HG03139 (cell line): ENCODE results near the gene TMEM100.

Source experiments
- ATAC-seq: cut with Tn5 transposase; IDR thresholded peaks from one replicate; pipeline ENCODE4 v1.9.1; 2021; ENCODE audit not compliant: unreplicated experiment

TMEM100 gene, protein sequence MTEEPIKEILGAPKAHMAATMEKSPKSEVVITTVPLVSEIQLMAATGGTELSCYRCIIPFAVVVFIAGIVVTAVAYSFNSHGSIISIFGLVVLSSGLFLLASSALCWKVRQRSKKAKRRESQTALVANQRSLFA

DNA sequence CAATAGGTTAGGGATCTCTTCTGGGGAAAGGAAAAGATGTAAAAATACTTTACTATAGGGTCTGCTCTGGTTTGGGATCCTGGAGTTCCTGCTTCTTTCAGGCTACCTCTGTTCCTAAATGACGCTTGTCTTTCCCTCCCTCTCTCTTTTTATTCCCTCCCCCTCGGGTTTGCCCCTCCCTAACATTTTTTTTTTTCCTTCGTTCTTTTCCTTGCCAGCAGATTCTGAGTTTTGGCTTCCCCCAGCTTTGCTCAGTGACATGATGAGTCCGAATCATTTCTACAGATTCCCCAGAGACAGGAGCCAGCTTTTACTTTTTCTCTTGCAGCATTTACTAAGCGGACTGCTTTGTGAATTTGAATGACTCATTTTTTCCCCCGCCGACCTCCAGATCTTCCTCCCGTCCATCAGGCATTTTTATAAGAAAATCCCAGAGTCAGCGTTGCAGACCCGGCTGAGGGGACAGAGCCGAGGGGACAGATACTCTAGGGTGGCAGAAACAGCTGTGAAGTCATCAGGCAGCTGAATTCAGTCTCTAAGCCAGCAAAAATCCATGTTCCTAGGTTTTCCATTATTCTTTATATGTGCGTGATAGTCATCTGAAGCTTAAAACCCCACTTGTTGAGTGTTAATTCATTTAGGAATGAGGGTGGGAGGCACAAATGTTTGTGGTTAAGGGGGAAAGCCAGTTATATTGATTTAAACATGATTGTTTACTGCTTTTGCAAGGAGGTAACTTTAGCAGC, at the start of gene TMEM100:
TSS of gene TMEM100 (minus strand) at position 123 of the 746 bp plus-strand sequence. CDS start 1,794 bp downstream, outside the sequence.
- no peak for ATAC-seq

DNA sequence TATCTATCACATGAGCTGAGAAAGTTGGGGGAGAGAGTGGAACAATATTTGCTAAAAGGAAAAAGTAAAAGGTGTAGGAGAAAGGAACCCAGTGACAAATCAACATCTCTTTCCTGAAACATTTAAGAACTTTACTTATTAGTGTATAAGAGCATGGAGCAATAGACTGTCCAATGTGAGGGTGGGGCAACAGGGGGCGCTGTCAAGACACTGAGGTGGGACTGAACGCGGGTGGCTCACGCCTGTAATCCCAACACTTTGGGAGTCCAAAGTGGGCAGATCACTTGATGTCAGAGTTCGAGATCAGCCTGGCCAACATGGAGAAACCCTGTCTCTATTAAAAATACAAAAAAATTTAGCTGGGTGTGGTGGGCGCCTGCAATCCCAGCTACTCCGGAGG, 49.4 kb upstream of the TMEM100 start:
- ATAC-seq: no peak

DNA sequence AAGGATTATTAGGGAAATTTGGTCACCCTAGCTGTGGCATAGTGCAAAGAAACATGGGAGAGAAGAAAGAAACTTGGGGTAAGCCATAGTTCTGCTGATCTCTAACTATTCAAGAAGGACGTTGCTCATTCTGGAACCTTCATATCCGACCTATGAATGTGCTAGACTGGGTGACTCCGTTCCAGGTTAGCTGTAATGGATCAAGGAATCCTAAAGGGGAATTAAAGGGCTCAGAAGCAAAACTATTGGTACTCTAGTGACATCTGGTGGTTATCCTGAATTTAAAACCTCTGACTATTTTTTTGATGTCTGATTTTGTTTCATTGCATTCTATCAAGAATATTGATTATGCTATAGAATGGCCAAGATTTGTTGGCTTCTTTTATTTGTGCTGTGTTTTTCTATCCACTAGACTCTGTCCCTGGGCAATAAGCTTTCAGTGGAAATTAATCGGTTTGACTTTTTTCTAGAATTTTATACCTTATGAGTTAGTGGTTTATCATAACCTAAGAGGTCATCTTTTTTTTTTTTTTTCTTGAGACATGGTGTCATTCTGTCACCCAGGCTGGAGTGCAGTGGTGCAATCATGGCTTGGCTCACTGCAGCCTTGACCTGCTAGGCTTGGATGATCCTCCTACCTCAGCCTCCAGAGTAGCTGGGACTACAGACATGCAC, 47.7 kb upstream of the TMEM100 start:
- ATAC-seq: no peak

DNA sequence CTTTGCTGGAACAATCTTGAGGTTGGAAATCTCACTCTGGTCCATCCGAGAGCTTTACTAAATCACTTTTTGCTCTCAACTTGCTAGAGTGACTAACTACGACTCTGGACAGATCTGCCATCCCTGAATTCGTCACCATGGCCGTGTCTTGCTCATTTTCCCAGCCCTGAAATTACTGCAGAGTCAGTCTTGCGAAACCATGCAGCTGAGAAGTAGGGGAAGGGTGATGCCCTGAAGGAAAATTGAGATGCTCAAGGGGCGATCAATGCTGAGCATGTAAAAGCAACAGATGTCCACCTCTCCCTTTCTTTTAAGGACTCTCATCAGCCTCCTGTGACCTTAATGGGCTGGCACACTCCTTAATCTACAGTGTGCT, 46.9 kb upstream of the TMEM100 start:
- ATAC-seq: no peak

DNA sequence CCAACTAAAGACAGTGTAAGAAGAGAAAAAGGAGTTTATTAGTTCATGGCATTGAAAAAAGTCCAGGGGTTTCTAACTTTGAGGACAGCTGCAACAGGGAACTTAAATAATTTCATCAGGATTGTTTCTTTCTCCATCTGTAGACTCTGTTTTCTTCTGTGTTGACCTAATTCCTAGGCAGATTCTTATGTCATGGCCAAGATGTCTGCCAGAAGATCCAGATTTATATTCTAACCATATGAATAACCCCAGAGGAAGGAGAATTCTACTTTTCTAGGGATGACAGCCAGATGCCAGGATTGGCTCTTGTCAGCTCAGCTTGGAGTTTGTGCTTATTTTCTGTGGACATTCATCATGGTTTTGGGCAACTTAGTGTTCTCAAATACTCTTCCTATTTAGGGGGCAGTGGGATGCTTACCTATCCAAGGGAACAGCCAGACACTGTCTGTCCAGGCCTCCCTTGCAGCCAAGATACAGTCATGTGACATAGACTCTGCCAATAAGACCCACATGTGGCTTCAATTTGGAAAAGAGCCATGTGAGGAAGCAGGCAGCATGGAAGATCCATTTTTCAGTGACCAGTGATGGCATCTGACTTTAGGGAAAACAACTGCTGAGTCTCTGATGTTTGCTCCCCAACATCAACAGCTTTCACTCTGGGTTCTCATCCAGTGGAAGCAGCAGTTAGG, 46.4 kb upstream of the TMEM100 start:
- ATAC-seq: no peak

DNA sequence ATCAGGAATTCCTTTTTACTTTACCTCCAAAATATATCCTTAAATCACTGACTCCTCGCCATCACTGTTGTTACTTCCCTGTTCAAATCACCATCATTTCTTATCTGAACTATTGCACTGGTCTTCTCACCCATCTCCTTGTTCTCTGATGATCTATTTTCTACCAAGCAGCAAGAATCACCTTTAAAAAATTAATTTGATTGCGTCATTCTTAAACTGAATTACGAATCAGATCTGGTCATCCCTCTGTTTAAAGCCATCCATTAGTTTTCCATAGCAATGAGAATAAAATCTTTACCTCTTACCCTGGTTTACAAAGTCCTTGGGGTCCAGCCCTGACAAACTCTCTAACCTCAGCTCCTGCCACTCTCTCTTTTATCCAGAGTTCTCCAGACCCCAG, 42.8 kb upstream of the TMEM100 start:
- no peak for ATAC-seq

DNA sequence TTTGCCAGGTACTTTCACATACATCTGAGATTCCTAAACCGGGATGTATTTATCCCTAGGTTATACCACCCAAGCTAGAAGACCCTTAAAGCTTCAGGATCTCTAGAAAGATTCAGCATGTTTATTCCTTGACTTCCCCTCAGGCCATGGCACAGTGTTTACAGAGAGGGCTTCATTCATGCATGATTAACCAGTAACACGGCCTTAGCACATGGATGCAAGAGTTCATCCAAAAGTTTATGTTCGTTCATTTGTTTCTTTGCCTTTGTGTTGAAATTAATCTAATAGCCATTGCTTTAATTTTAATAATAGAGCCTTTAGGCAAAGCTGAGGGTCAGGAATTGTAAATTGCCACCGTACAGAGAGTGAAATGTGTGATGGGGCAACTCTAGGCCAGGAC, 41.9 kb upstream of the TMEM100 start:
- no peak for ATAC-seq

DNA sequence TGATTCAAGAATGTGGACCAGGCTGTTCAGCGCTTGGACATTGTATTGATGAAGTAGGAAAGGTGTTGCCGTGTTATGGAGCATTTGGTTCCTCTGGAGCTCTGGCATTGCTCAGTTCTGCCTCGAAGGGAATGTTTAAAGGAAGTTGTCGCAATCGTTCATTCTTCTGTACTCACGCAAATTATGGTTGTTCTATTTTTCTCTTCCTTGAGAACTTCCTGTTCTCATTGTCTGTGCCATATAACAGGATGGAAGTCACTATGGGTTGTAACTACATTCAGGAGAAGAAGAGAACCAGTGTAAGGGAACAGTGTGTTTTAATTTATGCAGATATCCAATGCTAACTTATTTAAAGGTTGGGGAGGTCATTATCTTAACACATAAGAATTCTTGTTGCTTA, 41.2 kb upstream of the TMEM100 start:
- no peak for ATAC-seq

DNA sequence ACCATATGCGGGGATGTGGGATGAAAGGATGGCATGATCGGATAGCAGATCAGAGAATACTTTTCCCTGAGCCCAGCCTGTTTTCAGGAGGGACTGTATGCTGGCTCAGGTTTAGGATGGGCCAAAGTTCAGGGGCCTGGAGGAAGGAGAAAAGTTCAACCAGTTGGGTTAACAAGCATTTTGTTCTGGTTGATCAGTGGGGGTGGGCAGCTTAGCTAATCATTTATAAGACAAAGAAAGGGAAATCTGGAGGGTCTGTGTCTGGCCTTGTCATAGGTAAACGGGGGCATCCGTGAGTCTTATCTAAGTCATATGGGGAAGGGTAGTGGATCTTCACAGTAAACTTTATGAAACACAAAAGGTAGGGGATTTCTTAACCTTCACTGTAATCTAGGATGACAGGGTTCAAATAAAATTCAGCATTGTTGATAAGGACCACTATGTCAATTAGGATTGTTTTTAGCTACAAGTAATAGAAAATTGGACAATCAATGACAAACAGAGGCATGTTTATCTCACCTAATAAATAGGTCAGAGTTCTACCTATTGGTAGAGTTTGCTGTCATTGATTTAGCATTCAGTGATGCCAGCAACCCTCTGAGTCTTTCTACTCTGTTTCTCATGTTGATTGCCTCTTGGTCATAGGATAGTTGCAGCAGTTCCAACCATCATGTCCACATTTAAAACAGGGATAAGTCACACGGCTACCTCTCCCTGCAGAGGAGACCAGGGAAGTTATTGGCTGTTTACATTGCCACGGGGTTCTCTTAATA, 39.6 kb upstream of the TMEM100 start:
- no peak for ATAC-seq

DNA sequence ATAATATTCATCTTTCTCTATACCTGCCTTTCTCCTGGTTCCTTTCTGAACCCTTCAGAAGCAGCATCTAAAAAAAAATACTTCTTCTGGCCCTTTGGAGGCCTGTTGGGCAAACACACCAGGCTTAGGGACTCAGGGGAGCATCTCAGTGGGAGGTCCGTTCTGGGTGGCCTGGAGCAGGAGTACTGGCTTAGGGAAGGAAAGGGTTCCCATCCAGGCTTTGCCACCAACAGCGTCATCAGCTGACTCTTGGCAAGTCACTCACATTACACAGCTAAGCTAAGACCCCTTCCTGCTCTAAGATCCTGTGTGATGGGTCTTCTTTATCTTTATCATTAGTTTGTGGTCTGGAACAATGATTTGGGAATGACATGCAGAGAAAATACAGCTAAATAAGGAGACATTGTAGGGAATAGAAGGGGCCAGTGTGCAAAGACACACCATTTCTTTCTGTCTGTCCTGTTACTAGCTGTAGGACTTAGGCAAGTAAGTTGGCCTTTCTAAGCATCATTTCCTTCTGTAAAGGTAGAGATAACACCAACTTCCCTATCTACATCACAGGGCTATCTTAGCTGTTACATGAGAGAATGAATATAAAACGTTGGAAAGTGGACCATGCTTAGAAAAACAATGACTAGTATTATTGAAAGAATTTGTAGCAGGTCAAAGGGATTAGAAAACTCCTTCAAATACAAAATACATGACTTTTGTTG, 38.1 kb upstream of the TMEM100 start:
- no peak for ATAC-seq

DNA sequence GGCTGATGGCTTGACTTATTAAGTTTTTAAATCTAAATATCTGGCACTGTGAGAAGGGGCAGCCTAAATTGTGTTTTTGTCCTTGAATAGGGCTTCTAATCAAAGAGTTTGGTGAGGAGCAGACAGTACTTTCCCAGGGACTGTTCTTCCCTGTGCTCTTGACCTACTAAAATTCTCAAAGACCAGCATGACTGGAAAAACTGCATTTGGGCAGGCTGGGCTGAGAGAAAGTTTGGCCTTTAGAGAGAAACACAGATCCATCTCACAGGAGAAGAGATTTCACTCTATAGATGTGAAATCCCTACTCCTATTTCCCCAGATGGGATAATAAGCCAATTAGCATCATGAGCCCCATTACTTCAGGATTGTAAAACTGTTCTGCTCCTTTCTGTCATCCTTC, 35.5 kb upstream of the TMEM100 start:
- ATAC-seq: no peak

DNA sequence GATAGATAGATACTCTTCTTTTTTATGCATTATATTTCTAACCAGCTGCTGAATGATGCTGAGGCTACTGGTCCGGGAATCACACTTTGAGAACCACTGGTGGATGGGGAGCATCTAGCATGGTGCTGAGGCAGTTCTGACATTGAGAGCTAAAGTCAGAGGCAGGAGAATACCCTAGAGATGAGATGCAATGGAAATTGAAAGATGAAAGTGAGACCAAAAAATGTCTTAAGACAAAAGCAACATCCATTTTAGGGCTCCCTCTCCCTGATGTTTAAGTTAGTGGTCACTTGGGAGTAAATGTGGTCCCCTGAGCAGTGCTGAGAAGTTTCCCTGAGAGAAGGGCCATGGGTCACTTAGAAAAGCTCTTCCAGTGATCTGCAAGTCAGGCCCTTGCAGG, 35.0 kb upstream of the TMEM100 start:
- peak; percentile 49 for ATAC-seq

DNA sequence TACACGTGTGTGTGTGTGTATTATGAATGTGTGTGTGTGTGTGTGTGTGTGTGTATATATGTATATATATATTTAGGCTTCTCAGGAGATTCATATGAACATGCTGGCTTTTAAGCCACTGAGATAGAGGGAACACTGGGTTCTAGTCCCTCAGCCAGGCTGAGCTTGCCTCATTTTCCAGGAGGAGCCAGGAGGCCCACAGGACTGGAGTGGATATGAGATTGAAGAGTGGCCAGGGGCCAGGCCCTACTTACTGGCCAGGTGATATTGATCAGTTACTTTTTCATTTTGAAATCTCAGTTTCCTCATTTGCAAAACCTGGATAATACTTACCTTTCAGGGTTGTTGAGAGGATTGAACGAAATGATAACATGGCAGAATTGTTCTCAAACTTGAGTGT, 34.0 kb upstream of the TMEM100 start:
- ATAC-seq: no peak

DNA sequence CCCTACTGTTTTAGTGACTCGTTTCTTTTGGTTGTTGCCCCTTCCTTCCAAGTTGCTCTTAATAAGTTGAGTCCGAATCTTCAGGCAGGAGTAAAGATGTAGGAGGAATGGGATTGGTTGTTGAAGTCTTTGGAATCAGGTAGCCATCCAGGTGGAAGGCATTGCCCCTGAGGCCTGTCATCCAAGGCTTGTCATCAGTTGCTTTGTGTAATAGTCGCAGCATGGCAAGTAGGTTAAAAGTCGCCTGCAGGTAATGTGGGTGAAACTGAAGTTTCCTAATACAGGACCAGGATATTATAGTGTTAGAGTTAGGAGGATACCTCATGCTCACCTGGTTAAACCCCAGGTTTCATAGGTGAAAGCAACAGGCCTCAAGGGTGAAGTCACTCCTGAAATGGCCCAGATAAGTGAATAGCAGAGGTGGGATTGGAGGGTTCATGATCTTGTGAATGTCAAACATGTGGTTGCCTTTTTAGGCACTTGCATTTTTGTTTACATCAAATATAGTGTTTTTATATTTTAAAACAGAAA, 29.1 kb upstream of the TMEM100 start:
- ATAC-seq: no peak

DNA sequence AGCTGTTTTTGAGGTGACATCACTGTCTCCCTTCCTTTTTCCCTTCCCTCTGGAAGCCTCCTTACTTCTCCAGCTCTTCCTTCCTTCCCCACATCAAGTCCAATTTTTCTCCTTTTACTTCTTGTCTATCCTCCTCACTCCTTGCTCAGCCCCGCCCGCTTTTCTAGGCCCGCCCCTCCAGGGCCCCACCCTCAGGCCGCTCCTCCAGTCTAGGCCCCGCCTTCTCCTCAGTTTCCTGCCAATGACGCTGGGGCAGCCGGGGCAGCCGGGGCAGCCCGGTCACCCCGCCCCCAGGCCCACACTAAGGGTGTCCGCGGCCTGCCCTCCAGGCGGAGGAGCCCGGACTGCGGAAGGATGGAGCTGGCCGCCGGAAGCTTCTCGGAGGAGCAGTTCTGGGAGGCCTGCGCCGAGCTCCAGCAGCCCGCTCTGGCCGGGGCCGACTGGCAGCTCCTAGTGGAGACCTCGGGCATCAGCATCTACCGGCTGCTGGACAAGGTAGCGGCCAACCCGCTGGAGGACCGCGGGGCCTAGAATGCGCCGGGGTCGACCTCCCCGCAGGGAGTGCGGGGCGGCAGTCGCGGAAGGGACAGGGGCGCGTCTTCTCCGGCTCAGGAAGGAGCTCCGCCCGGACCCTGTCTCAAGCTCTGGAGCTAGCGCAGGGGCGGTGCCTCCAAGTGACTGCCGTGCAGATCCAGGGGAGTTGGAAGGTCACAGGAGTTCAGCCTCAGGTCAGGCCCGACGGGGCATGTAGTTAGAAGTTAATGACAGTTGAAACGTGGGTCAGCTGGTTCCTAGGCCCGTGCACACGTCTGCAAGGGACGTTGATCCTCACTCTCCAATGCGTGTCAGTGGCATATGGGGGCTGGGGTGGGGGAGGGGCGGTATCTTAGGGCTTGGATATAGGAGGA, 28.3 kb upstream of the TMEM100 start, which contains the start of gene PCTP:
TSS of gene PCTP (plus strand) at position 302 of the 908 bp plus-strand sequence. CDS start at position 355, 53 bp downstream.
- peak; percentile 99 for ATAC-seq

DNA sequence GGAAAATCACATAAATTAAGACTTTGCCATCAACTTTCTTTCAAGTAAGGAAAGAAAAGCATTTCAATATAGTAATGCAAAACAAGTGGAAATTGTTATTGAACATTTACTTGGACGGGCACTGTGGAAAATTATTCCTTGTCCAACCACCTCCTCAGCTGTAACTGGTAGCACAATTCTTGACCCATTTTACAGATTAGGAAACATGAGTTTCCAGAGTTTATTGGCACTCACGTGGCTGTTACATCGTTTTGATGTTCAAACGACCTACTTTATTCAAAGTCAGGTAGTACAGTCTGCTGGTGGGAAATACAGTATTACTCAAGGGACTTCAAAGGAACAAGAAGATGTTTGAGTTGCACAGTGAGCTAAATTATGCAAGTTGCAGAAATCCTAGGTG, 27.3 kb upstream of the TMEM100 start:
- no peak for ATAC-seq

DNA sequence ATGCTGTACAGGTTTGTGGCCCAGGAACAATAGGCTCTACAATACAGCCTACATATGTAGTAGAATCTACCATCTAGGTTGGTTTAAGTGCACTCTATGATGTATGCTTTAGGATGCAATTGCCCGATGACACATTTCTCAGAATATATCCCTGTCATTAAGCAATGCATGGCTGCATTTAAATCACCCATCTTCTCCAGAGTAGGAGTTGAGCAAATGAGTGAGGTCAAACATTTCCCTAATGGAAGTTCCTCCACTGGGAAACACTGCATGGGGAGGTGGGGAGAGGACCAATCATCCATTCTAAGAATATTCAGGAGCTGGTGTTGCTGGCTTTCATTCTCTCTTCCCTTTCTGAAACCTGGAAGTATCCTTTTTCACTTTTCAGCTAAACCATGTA, 26.2 kb upstream of the TMEM100 start:
- ATAC-seq: no peak

DNA sequence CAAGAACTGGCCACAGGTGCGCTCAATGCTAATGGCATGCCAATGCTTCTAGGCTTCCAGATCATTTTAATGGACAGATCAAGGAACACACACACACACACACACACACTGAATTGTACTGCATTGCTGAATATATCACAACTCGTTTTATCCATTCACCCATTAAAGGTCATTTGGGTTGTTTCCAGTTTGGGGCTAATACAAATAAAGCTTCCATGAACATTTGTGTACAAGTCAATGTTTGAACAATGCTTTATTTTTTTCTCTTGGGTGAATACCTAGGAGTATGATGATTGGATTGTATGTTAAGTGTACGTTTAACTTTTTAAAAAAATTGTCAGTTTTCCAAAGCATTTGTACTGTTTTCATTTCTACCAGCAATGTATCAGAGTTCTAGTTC, 24.5 kb upstream of the TMEM100 start:
- ATAC-seq: no peak

DNA sequence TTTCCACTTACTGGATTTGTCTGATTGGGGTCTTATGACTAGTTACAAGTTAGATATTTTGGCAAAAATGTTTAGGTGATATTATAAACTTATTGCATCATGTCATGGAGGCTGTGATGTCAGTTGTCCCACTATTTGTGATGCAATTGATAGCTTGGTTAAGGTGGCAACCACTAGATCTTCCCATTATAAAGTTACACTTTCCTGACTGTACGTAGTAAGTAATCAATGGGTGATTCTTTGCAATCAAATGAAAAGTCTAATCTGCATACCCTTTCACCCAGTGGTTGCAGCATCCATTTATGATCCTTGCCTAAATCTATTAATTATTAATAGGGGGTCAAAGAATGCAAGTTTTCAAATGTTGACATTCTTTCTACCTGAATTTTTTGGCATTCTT, 23.8 kb upstream of the TMEM100 start:
- no peak for ATAC-seq
